Lower lobe of right lung (tissue), 2 donors: ENCODE measurements around the gene RALGPS1. TPM values are rescaled to one million over a fixed set of nuclear protein-coding genes. Genes with fewer than 3 reads are reported as not detected.

ENCODE experiments used
- ATAC-seq, 2 donors: fragments of 200-7000 bp; cut with Tn5 transposase; one replicate each; pipeline ENCODE4 v1.9.1; 2020 to 2022; ENCODE audit warnings: mild to moderate bottlenecking in 2 of 2, moderate library complexity in 2 of 2
- DNase-seq: peaks from one replicate; pipeline ENCODE4 v3.0.0-alpha.2; 2020
- H3K27ac ChIP-seq: fragments of 200-600 bp; one replicate; pipeline ENCODE4 v1.8.0; 2022
- H3K27me3 ChIP-seq: fragments of 200-600 bp; one replicate; pipeline ENCODE4 v1.8.0; 2022; ENCODE audit warnings: low read depth
- H3K36me3 ChIP-seq: fragments of 200-600 bp; one replicate; pipeline ENCODE4 v1.8.0; 2022; ENCODE audit warnings: mild to moderate bottlenecking
- H3K4me1 ChIP-seq: fragments of 200-600 bp; one replicate; pipeline ENCODE4 v1.8.0; 2022
- H3K4me3 ChIP-seq: fragments of 200-600 bp; one replicate; pipeline ENCODE4 v1.8.0; 2022; ENCODE audit warnings: mild to moderate bottlenecking
- H3K9me3 ChIP-seq: fragments of 200-600 bp; one replicate; pipeline ENCODE4 v1.8.0; 2022
- intact Hi-C: fragments of 100-400 bp; cut with DNase I; formaldehyde crosslinking; loops from one replicate; pipeline ENCODE4 v1.11.0; 2022
- total RNA-seq: library from RNA; stranded (reverse); fragmentation: NEBNext Ultra II Directional; extraction: Animal tissue kit (Norgen Biotek cat#: 25700); gene quantifications from one replicate; pipeline ENCODE4 v1.2.1, GENCODE V29; 2021
- TF ChIP-seq, protein P1 (sequence below): fragments of 200-600 bp; IDR thresholded peaks from one replicate; pipeline ENCODE4 v1.8.0; 2022; ENCODE audit warnings: antibody characterized with exemption, mild to moderate bottlenecking
- donor health status: DM: no; HTN: yes; CAD: no; lungs with severe emphysema.

RALGPS1 gene
- total RNA-seq, 1 donor from 2014 or later = 17.6 TPM

DNA sequence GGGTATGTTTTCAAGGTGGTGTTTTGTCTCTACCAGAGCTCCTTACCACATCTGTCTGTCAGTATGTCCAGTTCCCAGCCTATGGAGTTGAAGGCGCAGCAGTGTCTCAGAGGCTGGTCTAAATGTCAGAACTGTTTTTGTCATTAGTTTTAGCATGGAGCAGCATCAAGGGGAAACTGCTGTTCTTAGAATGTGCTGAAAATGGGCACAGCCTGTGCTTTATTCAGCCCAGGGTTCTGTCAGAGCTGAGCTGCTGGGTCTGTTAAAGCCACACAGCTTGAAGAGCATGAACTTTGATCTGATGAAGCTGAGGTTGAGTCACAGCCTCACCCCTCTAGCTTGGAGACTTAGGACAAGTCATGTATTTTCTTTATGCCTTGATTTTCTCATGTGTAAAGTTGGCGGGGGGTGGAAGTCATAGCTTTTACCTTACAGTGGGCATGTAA, 71.9 kb downstream of the RALGPS1 start:
- DNase-seq (no peak), ATAC-seq (peak; percentile 18 to 25)
- Histone ChIP-seq H3K27ac (peak overlapping the region; percentile 15), H3K36me3 (no peaks in the 10 kb centered on the region), H3K9me3 (no peaks in the 10 kb centered on the region), H3K4me3 (no peak overlapping the region), H3K4me1 (peaks cover 35% of the 10 kb centered on the region), H3K27me3 (no peaks in the 10 kb centered on the region)
- TF ChIP-seq, protein P1, sequence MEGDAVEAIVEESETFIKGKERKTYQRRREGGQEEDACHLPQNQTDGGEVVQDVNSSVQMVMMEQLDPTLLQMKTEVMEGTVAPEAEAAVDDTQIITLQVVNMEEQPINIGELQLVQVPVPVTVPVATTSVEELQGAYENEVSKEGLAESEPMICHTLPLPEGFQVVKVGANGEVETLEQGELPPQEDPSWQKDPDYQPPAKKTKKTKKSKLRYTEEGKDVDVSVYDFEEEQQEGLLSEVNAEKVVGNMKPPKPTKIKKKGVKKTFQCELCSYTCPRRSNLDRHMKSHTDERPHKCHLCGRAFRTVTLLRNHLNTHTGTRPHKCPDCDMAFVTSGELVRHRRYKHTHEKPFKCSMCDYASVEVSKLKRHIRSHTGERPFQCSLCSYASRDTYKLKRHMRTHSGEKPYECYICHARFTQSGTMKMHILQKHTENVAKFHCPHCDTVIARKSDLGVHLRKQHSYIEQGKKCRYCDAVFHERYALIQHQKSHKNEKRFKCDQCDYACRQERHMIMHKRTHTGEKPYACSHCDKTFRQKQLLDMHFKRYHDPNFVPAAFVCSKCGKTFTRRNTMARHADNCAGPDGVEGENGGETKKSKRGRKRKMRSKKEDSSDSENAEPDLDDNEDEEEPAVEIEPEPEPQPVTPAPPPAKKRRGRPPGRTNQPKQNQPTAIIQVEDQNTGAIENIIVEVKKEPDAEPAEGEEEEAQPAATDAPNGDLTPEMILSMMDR = no peak
- intact Hi-C loops = no loop called here

GRCh38 chr9:126988857-126989256, 74.3 kb downstream of the RALGPS1 start:
- no peak overlapping the region for H3K4me3 ChIP-seq
- intact Hi-C loops = no loop called here
- H3K27me3 ChIP-seq = no peaks in the 10 kb centered on the region
- H3K9me3 ChIP-seq = peaks cover 8% of the 10 kb centered on the region
- TF ChIP-seq, protein P1 = no peak
- peaks cover 35% of the 10 kb centered on the region for H3K4me1 ChIP-seq
- ATAC-seq = no peak
- no peak for DNase-seq
- no peak overlapping the region for H3K27ac ChIP-seq
- no peaks in the 10 kb centered on the region for H3K36me3 ChIP-seq

GRCh38 chr9:126989847-126990842, 75.6 kb downstream of the RALGPS1 start:
- intact Hi-C loops = no loop called here
- no peaks in the 10 kb centered on the region for H3K27me3 ChIP-seq
- ATAC-seq = peak; percentile 21 to 40
- TF ChIP-seq, protein P1 = no peak
- H3K9me3 ChIP-seq = peaks cover 8% of the 10 kb centered on the region
- H3K4me3 ChIP-seq = no peak overlapping the region
- peak overlapping the region; percentile 39 for H3K27ac ChIP-seq
- no peaks in the 10 kb centered on the region for H3K36me3 ChIP-seq
- H3K4me1 ChIP-seq = peaks cover 27% of the 10 kb centered on the region
- DNase-seq = no peak

DNA sequence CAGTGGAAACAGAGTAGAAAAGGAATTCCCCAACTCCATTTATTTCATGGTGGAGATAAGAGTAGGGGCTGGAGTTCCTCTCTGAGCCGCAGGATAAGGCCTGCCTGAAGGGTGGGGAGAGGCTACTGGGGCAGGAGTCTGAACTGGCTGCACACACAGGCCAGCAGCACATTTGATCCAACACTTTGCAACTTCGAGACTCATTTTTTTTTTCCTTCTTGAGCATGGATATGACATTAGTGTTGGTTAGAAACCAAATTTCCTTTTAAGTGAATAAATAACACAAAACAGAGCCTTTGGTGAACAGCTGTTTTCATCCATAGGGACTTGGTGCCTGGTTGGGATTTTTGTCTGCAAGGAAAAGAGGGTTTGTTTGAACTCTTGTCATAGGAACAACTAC, 76.6 kb downstream of the RALGPS1 start:
- intact Hi-C loops = no loop called here

DNA sequence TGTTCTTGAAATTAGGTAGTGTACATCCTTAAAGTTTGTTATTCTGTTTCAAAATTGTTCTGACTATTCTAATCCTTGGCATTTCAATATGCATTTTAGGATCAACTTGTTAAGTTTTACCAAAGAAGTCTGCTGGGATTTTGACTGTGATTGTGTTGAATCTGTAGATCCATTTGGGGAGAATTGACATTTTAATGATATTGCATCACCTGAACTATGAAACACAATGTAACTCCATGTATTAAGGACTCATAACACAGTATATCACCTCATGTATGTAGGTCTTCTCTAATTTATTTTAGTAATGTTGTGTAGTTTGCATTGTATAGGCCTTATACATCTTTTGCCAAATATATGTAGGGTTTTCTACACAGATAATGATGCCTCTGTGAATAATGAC, 77.8 kb downstream of the RALGPS1 start:
- peaks cover 5% of the 10 kb centered on the region for H3K4me1 ChIP-seq
- H3K27ac ChIP-seq = no peak overlapping the region
- no peak overlapping the region for H3K4me3 ChIP-seq
- no peaks in the 10 kb centered on the region for H3K27me3 ChIP-seq
- TF ChIP-seq, protein P1 = no peak
- DNase-seq (no peak), ATAC-seq (no peak)
- peaks cover 8% of the 10 kb centered on the region for H3K9me3 ChIP-seq
- intact Hi-C loops = no loop called here
- no peaks in the 10 kb centered on the region for H3K36me3 ChIP-seq

More for the DNA sequence above, 76.6 kb downstream of the RALGPS1 start:
- TF ChIP-seq, protein P1 = no peak
- no peak overlapping the region for H3K4me3 ChIP-seq
- ATAC-seq (no peak), DNase-seq (no peak)
- H3K4me1 ChIP-seq = peaks cover 16% of the 10 kb centered on the region
- no peaks in the 10 kb centered on the region for H3K36me3 ChIP-seq
- peak overlapping the region; percentile 39 for H3K27ac ChIP-seq
- H3K27me3 ChIP-seq = no peaks in the 10 kb centered on the region
- peaks cover 8% of the 10 kb centered on the region for H3K9me3 ChIP-seq
